Smooth muscle cell (in vitro differentiated cells): ENCODE data around the gene ZNF214. TPM values are rescaled to one million over a fixed set of nuclear protein-coding genes. Genes with fewer than 3 reads are reported as not detected.

ENCODE experiments used
- DNase-seq: peaks from one replicate; lab custom pipeline; 2025; ENCODE audit not compliant: unreplicated experiment; lab: John Stamatoyannopoulos, UW
- H2AFZ ChIP-seq: fragments of 200-600 bp; sonication (generic); 2 replicates; pipeline ENCODE4 v1.6.0; 2016; ENCODE audit warnings: antibody characterized with exemption, low read depth, mild to moderate bottlenecking
- H3F3A ChIP-seq: fragments of 200-600 bp; sonication (generic); 2 replicates; pipeline ENCODE4 v1.6.0; 2017; ENCODE audit warnings: antibody characterized with exemption, low read depth
- H3K27ac ChIP-seq: fragments of 200-600 bp; sonication (generic); 2 replicates; pipeline ENCODE4 v1.5.1; 2016; ENCODE audit warnings: low read depth, mild to moderate bottlenecking
- H3K27me3 ChIP-seq: fragments of 200-600 bp; sonication (generic); 2 replicates; pipeline ENCODE4 v1.6.1; 2016; ENCODE audit warnings: low read depth, mild to moderate bottlenecking
- H3K36me3 ChIP-seq: fragments of 200-600 bp; sonication (generic); 2 replicates; pipeline ENCODE4 v1.5.1; 2016; ENCODE audit warnings: low read depth
- H3K4me1 ChIP-seq: fragments of 200-600 bp; sonication (generic); 2 replicates; pipeline ENCODE4 v1.5.1; 2016; ENCODE audit warnings: low read depth
- H3K4me2 ChIP-seq: fragments of 200-600 bp; sonication (generic); 2 replicates; pipeline ENCODE4 v1.6.0; 2016; ENCODE audit warnings: mild to moderate bottlenecking
- H3K4me3 ChIP-seq: fragments of 200-600 bp; sonication (generic); 2 replicates; pipeline ENCODE4 v1.5.1; 2016; ENCODE audit warnings: mild to moderate bottlenecking
- H3K79me2 ChIP-seq: fragments of 200-600 bp; sonication (generic); 2 replicates; pipeline ENCODE4 v1.6.0; 2016; ENCODE audit warnings: low read depth, mild to moderate bottlenecking
- H3K9ac ChIP-seq: fragments of 200-600 bp; sonication (generic); 2 replicates; pipeline ENCODE4 v1.6.0; 2016; ENCODE audit warnings: low read depth
- H3K9me3 ChIP-seq: fragments of 200-600 bp; sonication (generic); replicated peaks from 2 replicates; pipeline ENCODE4 v1.5.1; 2016; ENCODE audit warnings: low read depth
- H4K20me1 ChIP-seq: fragments of 200-600 bp; sonication (generic); 2 replicates; pipeline ENCODE4 v1.6.0; 2016; ENCODE audit warnings: low read depth
- WGBS: methylation state at CpG from one replicate; pipeline ENCODE4 v1.1.7; 2016; ENCODE audit warnings: low lambda C conversion rate; 5-methylcytosine and 5-hydroxymethylcytosine counted together
- polyA plus RNA-seq: library from polyadenylated mRNA; unstranded; fragments of >200 nt; fragmentation: Nextera tagmentation; extraction: Ambion mirVana; gene quantifications from 2 replicates; pipeline ENCODE4 v1.2.1, GENCODE V29; 2016
- total RNA-seq: library from RNA; depleted of rRNA; stranded (reverse); fragments of >200 nt; gene quantifications from 2 replicates; pipeline ENCODE4 v1.2.3, GENCODE V29; 2014
- TF ChIP-seq, protein P1 (sequence below): fragments of 200-600 bp; sonication (generic); IDR thresholded peaks from 2 replicates; pipeline ENCODE4 v1.5.1; 2017; ENCODE audit warnings: borderline replicate concordance, mild to moderate bottlenecking, antibody characterized with exemption; ENCODE audit not compliant: insufficient read depth, poor library complexity, severe bottlenecking

The ZNF214 gene
- total and polyA plus RNA-seq, 2 experiments from 2014 or later = 1.8 to 3.5 TPM

DNA sequence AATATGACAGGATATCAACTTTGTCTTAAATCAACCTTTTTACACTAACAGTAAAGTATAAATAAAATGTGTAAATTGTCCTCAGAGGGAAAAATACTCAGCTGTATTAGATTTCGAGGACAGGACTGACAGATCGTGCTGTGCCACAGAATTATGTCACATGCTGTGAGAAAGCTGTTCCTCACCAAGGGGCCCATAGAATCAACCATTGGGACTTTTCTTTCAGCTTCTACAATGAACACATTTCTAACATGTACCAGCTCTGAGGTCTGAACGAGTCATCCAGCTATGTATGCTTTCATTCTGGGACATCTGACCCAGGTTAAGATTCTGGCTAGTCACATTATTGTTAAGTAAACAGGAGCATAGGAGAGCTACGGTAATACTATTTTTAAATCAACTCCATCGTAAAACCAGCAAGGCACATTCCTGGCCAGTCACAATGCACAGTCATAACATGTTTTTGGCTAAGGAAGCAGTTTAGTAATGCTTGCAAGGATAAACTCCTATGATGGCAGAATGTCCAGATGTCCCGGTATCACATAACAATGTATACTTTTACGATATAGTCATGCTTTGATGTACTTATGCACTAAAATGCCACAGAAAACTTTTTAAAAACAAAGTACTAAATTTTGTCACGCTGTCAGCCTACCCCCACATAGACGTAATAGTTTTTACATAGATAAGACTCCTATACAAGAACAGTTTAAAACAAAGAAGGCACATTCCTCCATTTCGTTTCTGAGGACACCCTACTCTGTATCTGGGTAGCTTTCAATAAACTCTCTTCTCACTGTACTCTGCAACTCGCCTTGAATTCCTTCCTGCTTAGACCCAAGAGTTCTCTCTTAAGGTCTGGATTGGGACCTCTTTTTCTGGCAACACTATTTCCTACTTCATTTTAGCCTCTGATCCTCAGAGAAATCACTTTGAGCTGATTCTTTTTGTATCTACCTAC is 27.4 kb downstream of the ZNF214 start:
- Histone ChIP-seq H3K4me1 (peaks cover 11% of the 10 kb centered on the region), H3K27ac (peak overlapping the region; percentile 63), H3F3A (peaks cover 7% of the 10 kb centered on the region), H2AFZ (no peak overlapping the region), H3K4me3 (no peak overlapping the region), H4K20me1 (no peaks in the 10 kb centered on the region), H3K9ac (no peak overlapping the region), H3K36me3 (no peaks in the 10 kb centered on the region), H3K4me2 (peak overlapping the region; percentile 61), H3K9me3 (no peaks in the 10 kb centered on the region), H3K79me2 (no peaks in the 10 kb centered on the region), H3K27me3 (no peaks in the 10 kb centered on the region)
- WGBS = 26% methylated on average over 11 of the region's 11 CpGs
- TF ChIP-seq, protein P1, sequence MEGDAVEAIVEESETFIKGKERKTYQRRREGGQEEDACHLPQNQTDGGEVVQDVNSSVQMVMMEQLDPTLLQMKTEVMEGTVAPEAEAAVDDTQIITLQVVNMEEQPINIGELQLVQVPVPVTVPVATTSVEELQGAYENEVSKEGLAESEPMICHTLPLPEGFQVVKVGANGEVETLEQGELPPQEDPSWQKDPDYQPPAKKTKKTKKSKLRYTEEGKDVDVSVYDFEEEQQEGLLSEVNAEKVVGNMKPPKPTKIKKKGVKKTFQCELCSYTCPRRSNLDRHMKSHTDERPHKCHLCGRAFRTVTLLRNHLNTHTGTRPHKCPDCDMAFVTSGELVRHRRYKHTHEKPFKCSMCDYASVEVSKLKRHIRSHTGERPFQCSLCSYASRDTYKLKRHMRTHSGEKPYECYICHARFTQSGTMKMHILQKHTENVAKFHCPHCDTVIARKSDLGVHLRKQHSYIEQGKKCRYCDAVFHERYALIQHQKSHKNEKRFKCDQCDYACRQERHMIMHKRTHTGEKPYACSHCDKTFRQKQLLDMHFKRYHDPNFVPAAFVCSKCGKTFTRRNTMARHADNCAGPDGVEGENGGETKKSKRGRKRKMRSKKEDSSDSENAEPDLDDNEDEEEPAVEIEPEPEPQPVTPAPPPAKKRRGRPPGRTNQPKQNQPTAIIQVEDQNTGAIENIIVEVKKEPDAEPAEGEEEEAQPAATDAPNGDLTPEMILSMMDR = no peak
- no peak for DNase-seq

- no peaks in the 10 kb centered on the region for H4K20me1 ChIP-seq
- no peaks in the 10 kb centered on the region for H3K27me3 ChIP-seq
- peaks cover 11% of the 10 kb centered on the region for H3K4me1 ChIP-seq
- no peaks in the 10 kb centered on the region for H3K36me3 ChIP-seq
- WGBS = 55% methylated on average over 2 of the region's 2 CpGs
- no peaks in the 10 kb centered on the region for H3K9me3 ChIP-seq
- H3F3A ChIP-seq = peaks cover 7% of the 10 kb centered on the region
- TF ChIP-seq, protein P1 = no peak
- no peak for DNase-seq
- H3K79me2 ChIP-seq = no peaks in the 10 kb centered on the region
- peak overlapping the region; percentile 63 for H3K27ac ChIP-seq
- H3K9ac ChIP-seq = no peak overlapping the region
- H3K4me3 ChIP-seq = no peak overlapping the region
- peak overlapping the region; percentile 11 for H2AFZ ChIP-seq
- peak overlapping the region; percentile 61 for H3K4me2 ChIP-seq
Measured at GRCh38 chr11:6992026-6992425, 28.1 kb downstream of the ZNF214 start.

- H3K36me3 ChIP-seq = no peaks in the 10 kb centered on the region
- no peak overlapping the region for H3K9ac ChIP-seq
- no peak overlapping the region for H3K27ac ChIP-seq
- no peaks in the 10 kb centered on the region for H3K27me3 ChIP-seq
- no peak overlapping the region for H2AFZ ChIP-seq
- peaks cover 7% of the 10 kb centered on the region for H3F3A ChIP-seq
- TF ChIP-seq, protein P1 = no peak
- WGBS = 82% methylated on average over 6 of the region's 6 CpGs
- no peaks in the 10 kb centered on the region for H3K9me3 ChIP-seq
- H3K79me2 ChIP-seq = no peaks in the 10 kb centered on the region
- no peak overlapping the region for H3K4me2 ChIP-seq
- DNase-seq = no peak
- no peaks in the 10 kb centered on the region for H4K20me1 ChIP-seq
- peaks cover 11% of the 10 kb centered on the region for H3K4me1 ChIP-seq
- H3K4me3 ChIP-seq = no peak overlapping the region
Measured at GRCh38 chr11:6991227-6991626, 28.9 kb downstream of the ZNF214 start.

DNA sequence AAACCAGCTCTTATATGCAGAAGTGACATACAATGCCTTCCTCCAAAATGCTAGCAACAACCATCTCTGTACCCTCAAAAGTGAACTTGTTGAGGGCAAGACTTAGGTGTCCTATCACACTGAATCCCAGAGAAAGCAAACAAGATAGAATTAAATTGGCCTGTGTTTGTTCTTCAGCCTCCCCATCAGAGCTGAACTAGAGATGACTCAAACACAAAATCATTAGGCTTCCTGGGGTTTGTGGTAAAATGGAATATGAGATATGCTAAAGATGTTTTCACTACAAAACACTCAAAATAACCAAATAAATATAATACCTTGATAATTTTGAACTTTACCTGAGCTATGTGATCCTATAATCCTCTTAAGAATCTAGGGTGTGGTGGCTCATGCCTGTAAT is 31.6 kb downstream of the ZNF214 start:
- Histone ChIP-seq H3K9ac (no peak overlapping the region), H2AFZ (no peak overlapping the region), H3K36me3 (no peaks in the 10 kb centered on the region), H3F3A (peaks cover 7% of the 10 kb centered on the region), H3K9me3 (no peaks in the 10 kb centered on the region), H3K4me2 (no peak overlapping the region), H3K27me3 (no peaks in the 10 kb centered on the region), H4K20me1 (no peaks in the 10 kb centered on the region), H3K4me1 (peaks cover 11% of the 10 kb centered on the region), H3K79me2 (no peaks in the 10 kb centered on the region), H3K4me3 (no peak overlapping the region), H3K27ac (no peak overlapping the region)
- no peak for DNase-seq
- TF ChIP-seq, protein P1 = no peak
